Right lobe of liver (tissue), 4 donors: Measurements from ENCODE around the gene HMGB1.

ENCODE experiments used
- POLR2A ChIP-seq: fragments of 450-650 bp; IDR thresholded peaks from one replicate; pipeline ENCODE4 v1.6.1; 2017; ENCODE audit warnings: antibody characterized with exemption, mild to moderate bottlenecking
- TF ChIP-seq, protein P1 (sequence below), 4 donors: fragments of 200-600 bp in 3 of 4; fragments of 450-650 bp in 1 of 4; IDR thresholded peaks; one replicate each; pipeline versions ENCODE4 v1.5.1 to v1.8.0; 2016 to 2022; ENCODE audit warnings: antibody characterized with exemption in 4 of 4, mild to moderate bottlenecking in 2 of 4
- donor health status: DM: no; HTN: no; CAD: no.
- donor health status: DM: no; HTN: no; CAD: no.
- donor health status: DM: no; HTN: yes; CAD: no.

DNA sequence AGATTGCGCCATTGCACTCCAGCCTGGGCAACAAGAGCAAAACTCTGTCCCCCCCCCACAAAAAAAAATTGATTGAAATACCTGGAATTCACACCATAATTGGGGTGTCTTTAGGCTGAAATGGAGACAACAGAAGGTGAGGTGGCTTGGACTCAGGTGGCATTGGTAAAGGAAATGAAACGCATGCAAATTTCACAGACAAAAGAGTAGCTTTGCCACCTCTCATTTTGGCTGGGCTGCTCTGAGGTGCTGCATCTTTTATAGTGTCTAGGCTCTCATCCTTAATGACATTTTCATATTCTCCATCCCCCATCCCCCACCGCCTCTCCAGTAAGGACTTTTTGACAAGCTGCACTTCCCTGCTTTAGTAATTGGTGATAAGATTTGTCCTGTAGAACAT lies 36.5 kb downstream of the HMGB1 start:
- TF ChIP-seq, protein P1, sequence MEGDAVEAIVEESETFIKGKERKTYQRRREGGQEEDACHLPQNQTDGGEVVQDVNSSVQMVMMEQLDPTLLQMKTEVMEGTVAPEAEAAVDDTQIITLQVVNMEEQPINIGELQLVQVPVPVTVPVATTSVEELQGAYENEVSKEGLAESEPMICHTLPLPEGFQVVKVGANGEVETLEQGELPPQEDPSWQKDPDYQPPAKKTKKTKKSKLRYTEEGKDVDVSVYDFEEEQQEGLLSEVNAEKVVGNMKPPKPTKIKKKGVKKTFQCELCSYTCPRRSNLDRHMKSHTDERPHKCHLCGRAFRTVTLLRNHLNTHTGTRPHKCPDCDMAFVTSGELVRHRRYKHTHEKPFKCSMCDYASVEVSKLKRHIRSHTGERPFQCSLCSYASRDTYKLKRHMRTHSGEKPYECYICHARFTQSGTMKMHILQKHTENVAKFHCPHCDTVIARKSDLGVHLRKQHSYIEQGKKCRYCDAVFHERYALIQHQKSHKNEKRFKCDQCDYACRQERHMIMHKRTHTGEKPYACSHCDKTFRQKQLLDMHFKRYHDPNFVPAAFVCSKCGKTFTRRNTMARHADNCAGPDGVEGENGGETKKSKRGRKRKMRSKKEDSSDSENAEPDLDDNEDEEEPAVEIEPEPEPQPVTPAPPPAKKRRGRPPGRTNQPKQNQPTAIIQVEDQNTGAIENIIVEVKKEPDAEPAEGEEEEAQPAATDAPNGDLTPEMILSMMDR (IDR thresholded peaks at IDR 0.05), result no peak
- no peak for TF ChIP-seq POLR2A
